GM19468 (cell line): ENCODE measurements around the gene MMP17.

ENCODE experiments used
- ATAC-seq: cut with Tn5 transposase; IDR thresholded peaks from one replicate; pipeline ENCODE4 v1.9.1; 2021; ENCODE audit warnings: mild to moderate bottlenecking, moderate library complexity, moderate number of reproducible peaks; ENCODE audit not compliant: unreplicated experiment; ENCODE audit errors: extremely low read depth

MMP17 gene

GRCh38 chr12:131827961-131828534 lies at the start of gene MMP17:
Gene MMP17, plus strand, starts transcription at chr12:131828393. Its CDS starts 102 bp downstream, at chr12:131828495.
- peak; percentile 64 for ATAC-seq

GRCh38 chr12:131779027-131779426 lies 49.2 kb upstream of the MMP17 start:
- no peak for ATAC-seq

GRCh38 chr12:131782061-131782460 lies 46.1 kb upstream of the MMP17 start:
- no peak for ATAC-seq

- peak; percentile 49 for ATAC-seq
These were observed 44.2 kb upstream of the MMP17 start for GRCh38 chr12:131783915-131784541.

GRCh38 chr12:131784909-131785762 lies 43.1 kb upstream of the MMP17 start:
- ATAC-seq: no peak

GRCh38 chr12:131785763-131786330 lies 42.3 kb upstream of the MMP17 start:
- no peak for ATAC-seq

GRCh38 chr12:131786331-131786730 lies 41.9 kb upstream of the MMP17 start:
- no peak for ATAC-seq

GRCh38 chr12:131787143-131787660 lies 41.0 kb upstream of the MMP17 start:
- no peak for ATAC-seq

GRCh38 chr12:131788070-131788469 lies 40.1 kb upstream of the MMP17 start:
- ATAC-seq: no peak

- ATAC-seq: no peak
These were observed 38.6 kb upstream of the MMP17 start for GRCh38 chr12:131789638-131790037.

- no peak for ATAC-seq
These were observed 34.8 kb upstream of the MMP17 start for GRCh38 chr12:131793243-131794022.

- ATAC-seq: no peak
These were observed 34.1 kb upstream of the MMP17 start for GRCh38 chr12:131794061-131794460.

GRCh38 chr12:131794573-131794972 lies 33.6 kb upstream of the MMP17 start:
- no peak for ATAC-seq

- no peak for ATAC-seq
These were observed 33.1 kb upstream of the MMP17 start for GRCh38 chr12:131795064-131795463.

GRCh38 chr12:131795690-131796410 lies 32.3 kb upstream of the MMP17 start:
- no peak for ATAC-seq

GRCh38 chr12:131796411-131796736 lies 31.8 kb upstream of the MMP17 start:
- no peak for ATAC-seq

GRCh38 chr12:131796754-131797587 lies 31.2 kb upstream of the MMP17 start:
- no peak for ATAC-seq

- ATAC-seq: no peak
These were observed 30.6 kb upstream of the MMP17 start for GRCh38 chr12:131797588-131797934.

- no peak for ATAC-seq
These were observed 29.0 kb upstream of the MMP17 start for GRCh38 chr12:131799195-131799594.
